GM18951 (cell line): Measurements from ENCODE around the gene HMHB1.
"Not testable (repeated sequence)": the region's sequence is repeated elsewhere in the genome, so short reads cannot be mapped to it uniquely, and the experiment has no call there.

ENCODE experiments used
- POLR2A ChIP-seq: IDR thresholded peaks from 4 replicates; pipeline ENCODE4 v1.6.1; 2011; ENCODE audit warnings: mild to moderate bottlenecking; ENCODE audit not compliant: insufficient read length, insufficient read depth; ENCODE audit errors: extremely low read depth
- in situ Hi-C: fragments of 300-500 bp; cut with MboI; formaldehyde crosslinking; loops from one replicate; pipeline ENCODE4 v1.12.0; 2022; ENCODE audit warnings: low sequenced_read_pairs, mixed read lengths, inconsistent platforms; ENCODE audit not compliant: unreplicated experiment

Gene HMHB1

GRCh38 chr5:143788401-143788800, 23.6 kb upstream of the HMHB1 start:
- no peak for TF ChIP-seq POLR2A
- in situ Hi-C loops = no loop called here

DNA sequence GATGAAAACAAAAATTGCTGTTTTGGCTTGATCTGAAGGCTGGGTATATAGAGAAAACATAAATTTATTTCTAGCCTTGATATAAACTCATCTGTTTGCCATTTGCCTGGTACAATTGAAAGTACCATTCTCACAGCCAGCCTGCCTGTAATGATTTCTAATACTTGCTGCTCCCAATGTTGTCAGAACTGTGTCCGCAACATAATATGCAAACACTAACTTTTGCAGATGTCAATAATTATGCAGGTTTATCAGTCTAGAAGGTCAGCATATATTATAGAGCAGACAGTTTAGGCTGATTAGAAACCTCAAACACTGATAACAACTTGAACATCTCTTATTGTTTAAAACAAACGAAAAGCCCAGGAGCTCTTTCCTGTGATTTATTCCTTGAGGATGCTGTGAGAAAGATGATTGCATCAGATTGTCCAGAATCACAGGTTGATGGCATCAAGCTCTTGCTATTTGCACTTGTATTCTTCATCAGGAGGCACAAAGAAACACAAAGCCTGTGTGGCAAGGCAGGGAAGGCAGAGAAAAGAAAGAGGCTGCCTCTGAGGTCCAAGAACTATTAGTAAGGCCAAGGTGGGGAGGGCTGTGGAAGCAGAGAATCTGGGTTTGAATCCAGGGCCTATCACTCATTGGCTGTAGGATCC, 21.4 kb upstream of the HMHB1 start:
- no peak for TF ChIP-seq POLR2A
- in situ Hi-C loops = no loop called here

GRCh38 chr5:143791848-143792731, 19.9 kb upstream of the HMHB1 start:
- in situ Hi-C loops = no loop called here
- no peak for TF ChIP-seq POLR2A

- no peak for TF ChIP-seq POLR2A
- in situ Hi-C loops = no loop called here
These were observed 18.7 kb upstream of the HMHB1 start for GRCh38 chr5:143793249-143793648.

DNA sequence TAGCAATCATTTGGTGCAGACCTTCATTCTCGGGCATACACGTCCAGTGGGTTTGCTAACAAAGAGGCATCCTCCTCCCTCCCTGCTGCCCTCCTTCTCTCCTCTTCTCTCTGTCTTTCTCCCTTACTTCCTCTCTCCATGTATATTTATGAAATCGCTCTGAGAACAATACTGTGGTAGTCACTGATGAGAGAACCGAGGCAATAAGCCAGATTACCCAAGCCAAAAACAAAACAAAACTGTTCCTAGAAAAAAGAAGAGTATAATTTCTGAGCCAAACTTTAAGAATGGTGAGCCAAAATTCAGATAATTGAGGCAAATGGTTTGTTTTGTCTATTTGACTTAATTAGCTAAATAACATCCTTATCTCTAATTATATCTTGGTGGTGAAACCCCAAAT, 15.8 kb upstream of the HMHB1 start:
- TF ChIP-seq POLR2A = no peak
- in situ Hi-C loops = no loop called here

DNA sequence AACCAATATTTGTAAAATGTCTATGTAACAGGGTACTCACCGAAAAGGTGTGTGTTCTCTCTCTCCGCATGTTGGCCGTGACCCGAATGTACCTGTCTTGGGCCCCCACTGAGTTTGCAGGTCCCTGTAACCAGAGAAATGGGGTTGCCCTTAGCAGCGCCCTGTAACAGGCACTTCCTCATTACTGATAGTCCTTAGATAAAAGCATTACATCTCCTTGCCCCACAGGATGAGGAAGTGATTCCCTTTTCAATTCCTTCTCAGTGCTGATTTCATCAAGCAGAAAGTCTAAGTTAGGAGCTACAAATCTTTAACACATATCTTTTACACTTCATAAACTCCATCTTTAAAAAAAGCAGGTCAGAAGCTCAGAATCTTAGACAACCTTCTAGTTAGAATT, 15.2 kb upstream of the HMHB1 start:
- in situ Hi-C loops = no loop called here
- TF ChIP-seq POLR2A = no peak

DNA sequence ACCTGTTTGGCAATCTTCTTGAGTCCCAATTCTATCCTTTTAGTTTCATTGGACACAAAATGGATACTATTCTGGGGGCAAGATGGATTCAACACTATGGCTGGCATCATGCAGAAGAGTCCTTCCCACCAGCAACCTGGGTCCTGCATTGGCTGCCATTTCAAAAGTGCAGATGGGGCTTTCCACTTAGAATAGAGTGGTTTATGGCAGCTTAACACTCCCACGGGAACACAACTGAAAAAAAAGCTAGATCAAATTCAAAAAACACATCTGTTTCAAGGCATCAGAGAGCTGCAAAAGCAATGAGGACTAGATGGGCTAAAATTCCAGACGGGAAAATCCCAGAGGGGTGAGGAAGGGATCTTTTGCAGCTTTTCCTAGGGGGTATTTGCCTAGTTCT, 11.2 kb upstream of the HMHB1 start:
- TF ChIP-seq POLR2A = no peak
- in situ Hi-C loops = no loop called here

GRCh38 chr5:143801252-143801939, 10.6 kb upstream of the HMHB1 start:
- in situ Hi-C loops = no loop called here
- TF ChIP-seq POLR2A = no peak

GRCh38 chr5:143805861-143806260, 6.1 kb upstream of the HMHB1 start:
- in situ Hi-C loops = no loop called here
- TF ChIP-seq POLR2A = no peak

- in situ Hi-C loops = no loop called here
These were observed 5.4 kb upstream of the HMHB1 start for GRCh38 chr5:143806579-143806978.

GRCh38 chr5:143807401-143807800, 4.6 kb upstream of the HMHB1 start:
- in situ Hi-C loops = no loop called here
- no peak for TF ChIP-seq POLR2A

More at GRCh38 chr5:143806579-143806978, 5.4 kb upstream of the HMHB1 start:
- no peak for TF ChIP-seq POLR2A

DNA sequence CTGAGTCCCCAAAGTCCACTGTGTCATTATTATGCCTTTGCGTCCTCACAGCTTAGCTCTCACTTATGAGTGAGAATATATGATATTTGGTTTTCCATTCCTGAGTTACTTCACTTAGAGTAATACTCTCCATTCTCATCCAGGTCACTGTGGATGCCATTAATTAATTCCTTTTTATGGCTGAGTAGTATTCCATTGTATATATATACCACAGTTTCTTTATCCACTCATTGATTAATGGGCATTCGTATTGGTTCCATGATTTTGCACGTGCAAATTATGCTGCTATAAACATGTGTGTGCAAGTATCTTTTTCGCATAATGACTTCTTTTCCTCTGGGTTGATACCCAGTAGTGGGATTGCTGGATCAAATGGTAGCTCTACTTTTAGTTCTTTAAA, 4.4 kb downstream of the HMHB1 start:
- in situ Hi-C loops = not testable (repeated sequence)

- in situ Hi-C loops = no loop called here
- no peak for TF ChIP-seq POLR2A
These were observed 7.8 kb downstream of the HMHB1 start for GRCh38 chr5:143819716-143820115.

DNA sequence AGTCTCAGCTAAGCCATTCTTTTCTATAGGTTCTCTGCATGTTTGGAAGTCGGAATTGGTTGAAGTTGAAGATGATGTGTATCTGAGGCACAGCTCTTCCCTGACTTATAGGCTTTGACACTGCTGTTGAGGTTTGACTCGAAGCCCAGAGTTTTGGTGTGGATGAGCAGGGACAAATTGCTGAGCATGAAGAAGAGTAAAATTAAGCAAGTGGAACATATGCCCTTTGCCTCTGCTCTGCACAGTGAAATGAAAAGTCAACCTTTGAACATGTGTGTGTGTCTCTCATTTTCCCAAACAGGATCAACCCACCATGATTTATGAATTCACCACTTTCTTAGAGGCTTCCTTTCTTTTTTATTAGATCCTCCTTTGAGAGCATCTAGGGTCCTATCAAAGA, 8.5 kb downstream of the HMHB1 start:
- in situ Hi-C loops = no loop called here
- no peak for TF ChIP-seq POLR2A
